T-helper 2 cell treated with Interferon-gamma antibody and Interleukin-4, amounts not matched to agents 100 ng/mL and 5 ng/mL, for 36 hours (primary cell): Measurements from ENCODE around the gene TSPAN15. TPM values are rescaled to one million over a fixed set of nuclear protein-coding genes. Genes with fewer than 3 reads are reported as not detected.

Source experiments
- intact Hi-C: fragments of 100-400 bp; cut with micrococcal nuclease; formaldehyde crosslinking; loops from one replicate; pipeline ENCODE4 v1.15.1; 2023
- total RNA-seq: library from RNA; stranded (reverse); gene quantifications from 2 replicates; pipeline ENCODE4 v1.2.3, GENCODE V29; 2022

Gene TSPAN15
- total RNA-seq, 1 donor from 2014 or later, result 1.0 TPM

DNA sequence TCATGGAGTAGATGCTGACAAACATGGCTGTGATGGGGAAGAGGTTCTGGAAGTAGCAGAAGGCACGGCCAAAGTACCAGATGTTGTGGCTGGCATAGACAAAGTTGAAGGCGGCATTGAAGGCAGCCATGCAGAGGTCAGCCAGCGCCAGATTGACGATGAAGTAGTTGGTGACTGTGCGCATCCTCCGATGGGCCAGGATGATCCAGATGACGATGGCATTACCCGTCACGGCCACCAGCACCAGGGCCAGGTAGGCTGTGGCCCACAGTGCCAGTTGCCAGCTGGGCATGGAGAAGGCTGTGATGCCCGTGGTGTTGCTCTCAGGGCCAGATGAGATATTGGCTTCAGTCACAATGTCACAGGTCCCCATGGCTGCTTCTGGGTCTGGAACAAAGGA, 35.3 kb upstream of the TSPAN15 start:
- intact Hi-C loops, result no loop called here

DNA sequence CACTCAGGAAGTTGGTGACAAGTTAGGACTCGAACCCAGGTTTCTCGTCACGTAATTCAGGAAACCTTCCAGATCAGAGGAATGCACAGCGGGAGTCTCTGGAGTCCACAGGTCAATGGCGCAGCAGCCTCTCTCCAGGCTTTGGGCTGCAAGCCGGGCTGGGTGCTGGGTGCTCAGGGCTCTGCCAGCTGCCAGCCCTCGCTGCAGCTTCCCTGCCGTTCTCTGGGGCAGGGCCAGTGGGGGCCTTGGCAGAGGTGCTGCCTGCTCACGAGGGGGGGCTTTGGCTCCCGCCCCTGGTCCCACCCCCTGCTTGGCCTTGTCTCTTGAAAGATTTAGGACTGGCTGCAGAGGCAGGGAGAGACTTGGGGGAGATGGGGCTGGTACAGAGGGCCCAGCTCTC, 34.6 kb upstream of the TSPAN15 start, which contains the start of gene TACR2:
Gene TACR2, minus strand, starts transcription at position 224 of the 400 bp plus-strand sequence. CDS start 595 bp downstream, outside the sequence.
- intact Hi-C loops, result no loop called here

DNA sequence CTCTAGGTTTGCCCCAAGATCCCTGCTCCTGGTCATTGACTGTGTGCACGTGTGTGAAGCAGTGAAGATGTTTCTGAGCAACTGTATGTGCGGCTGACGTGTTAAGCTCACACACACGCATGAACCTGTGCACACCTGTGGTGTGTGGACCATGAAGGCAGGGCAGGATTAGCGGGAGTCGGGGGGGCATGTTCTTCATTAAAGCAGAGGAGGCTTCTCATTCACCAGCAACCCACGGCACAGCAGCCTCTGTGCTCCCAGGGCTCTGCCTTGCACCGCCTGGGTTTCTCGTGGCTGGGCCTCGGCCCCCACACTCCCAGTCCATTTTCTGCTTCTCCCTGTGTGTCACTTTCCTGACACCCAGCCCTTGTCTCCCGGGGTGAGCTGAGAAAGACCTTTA, 33.7 kb upstream of the TSPAN15 start:
- intact Hi-C loops, result no loop called here

DNA sequence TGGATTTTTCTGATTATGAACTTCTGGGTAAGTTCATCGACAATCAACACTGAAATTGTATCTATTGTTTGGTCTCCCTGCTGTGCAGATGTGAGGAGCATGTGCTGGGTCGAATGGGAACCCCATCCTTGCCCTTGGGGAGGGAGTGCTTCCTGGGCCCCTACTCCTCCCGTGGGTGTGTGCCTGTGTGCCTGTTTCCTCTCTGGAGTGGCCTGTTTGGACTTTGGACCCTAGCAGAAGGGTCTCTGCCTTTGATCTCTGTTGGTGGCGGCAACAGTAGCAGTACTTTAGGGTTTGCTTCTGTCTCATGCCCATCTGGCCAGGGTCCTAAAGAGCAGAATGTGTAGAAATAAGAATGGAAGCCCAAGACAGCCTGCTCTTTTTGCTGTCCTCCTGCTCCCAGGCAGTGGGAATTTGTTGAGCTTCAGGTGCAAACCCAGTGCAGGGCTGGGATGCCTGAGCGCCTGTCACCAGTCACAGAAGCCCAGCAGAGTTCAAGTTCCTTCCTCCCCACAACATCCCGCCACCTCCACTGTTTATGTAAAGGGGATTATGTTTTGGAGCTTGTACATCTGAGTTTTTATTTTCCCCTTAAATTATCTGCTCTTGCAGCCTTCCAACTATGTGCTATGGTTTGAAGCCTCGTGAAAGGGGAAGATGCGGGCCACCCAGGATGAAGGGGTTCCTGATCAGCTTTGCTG, 33.1 kb upstream of the TSPAN15 start:
- intact Hi-C loops, result no loop called here

DNA sequence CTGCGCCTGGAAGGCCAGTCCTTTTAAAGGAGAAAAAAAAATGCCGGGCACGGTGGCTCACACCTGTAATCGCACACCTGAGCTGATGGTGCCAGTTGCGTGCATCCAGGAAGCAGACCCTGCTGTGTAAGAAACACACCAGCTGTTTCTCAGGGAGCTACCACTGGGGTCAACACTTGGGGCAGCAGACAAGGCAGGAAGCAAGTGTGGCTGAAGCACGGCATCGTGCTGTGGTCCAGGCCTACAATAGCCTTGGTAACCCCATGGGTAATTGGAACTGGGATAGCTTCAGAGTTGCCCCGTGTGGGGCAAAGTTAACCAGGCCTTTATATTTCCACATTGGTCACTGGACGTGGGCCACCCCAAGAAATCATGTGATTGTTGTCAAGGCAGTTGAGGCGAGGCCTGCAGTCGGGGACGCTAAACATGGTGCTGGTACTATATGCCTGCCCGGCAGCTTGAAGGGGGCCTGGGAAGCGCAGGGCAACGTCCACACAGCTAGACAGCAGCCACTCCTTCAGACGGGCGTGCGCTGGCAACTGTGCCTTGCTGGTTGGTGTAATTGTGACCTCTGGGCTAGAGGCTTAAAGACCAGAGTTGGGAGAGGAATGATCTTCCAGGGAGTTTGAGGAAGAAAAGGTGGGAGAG, 32.0 kb upstream of the TSPAN15 start:
- intact Hi-C loops, result no loop called here

DNA sequence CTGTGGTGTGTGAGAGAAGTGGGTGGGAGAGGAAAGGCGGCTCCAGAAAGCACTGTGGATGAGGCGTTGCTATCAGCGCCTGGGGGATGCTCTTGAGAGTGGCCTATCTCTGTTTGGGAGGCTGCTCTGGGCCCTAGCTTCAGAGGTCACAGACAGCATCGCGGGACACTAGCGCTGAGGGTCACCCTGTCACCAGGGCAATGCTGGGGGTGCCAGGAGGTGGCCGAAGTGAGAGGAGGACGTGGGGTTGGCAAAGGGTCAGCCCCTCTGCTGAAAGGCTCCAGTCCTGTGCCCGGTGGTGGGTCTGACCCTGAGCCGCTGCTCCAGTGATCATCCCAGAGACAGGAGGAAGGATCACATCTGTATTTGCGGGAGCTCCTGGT, 31.5 kb upstream of the TSPAN15 start:
- intact Hi-C loops, result no loop called here

DNA sequence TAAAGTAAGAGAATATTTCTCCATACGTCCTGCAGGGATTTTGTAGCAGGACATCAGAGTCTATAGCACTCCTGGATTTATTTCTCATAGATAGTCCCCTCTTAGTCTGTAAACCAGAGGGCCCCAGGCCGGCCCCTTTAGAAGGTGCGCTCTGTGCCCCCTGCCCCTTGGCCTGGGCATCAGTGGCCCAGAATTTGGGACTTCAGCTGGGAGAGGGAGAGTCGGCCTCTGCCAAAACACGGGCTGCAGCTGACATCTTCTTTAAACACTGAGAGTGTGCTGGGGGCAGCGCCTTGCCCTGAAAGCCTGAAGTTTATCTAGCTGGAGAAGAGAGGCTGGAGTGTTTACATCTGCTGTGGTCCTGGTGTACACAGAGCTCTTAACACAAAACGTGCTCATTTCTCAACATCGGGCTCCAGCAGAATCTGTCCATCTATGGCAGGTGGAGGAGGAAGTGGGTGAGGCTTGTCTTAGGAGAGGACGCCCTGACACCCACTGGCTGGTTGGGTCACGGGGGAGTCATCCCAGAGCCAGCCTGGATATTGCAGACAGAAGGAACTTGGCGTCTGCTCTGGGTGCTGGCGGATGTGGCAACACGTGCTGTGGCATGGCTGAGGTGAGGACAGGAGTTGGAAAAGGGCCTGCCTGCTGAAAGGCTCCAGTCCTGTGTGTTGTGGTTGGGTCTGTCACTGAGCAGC, 29.5 kb upstream of the TSPAN15 start:
- intact Hi-C loops, result no loop called here

DNA sequence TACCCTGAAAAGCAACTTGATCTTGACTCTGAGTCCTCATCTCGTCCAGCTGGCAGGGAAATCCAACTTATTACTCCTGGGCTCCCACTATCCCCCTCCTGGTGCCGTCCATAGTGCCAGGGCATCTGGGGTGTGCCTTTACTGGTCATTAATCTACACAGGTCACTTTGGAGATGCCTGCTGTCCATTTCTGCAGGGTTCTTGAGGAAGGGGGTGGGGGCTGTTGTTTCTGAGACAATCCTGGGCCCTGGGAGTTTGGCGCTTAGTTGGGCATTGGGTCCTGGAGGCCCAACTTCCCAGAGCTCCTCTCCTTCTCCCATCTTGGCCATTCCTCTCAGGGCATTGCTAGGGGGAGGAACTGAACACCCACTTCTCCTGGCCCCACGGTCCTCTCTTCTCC, 28.6 kb upstream of the TSPAN15 start:
- intact Hi-C loops, result no loop called here

DNA sequence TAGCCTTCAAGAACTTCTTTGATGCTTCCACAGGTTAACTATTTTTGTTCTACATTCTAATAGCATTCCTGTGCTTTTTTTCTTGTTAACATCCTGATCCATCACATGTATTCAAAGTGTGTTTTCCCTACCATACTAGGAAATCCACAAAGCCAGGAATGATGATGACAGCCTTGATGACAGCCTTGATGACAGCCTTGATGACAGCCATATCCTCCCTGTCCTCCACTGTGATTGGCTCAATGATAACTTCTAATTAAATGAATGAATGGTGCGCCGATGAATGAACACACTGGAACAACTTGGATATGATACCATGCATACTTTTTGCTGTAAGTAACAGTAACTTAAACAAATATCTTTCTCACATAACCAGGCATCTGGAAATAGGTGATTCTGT, 26.2 kb upstream of the TSPAN15 start:
- intact Hi-C loops, result no loop called here

DNA sequence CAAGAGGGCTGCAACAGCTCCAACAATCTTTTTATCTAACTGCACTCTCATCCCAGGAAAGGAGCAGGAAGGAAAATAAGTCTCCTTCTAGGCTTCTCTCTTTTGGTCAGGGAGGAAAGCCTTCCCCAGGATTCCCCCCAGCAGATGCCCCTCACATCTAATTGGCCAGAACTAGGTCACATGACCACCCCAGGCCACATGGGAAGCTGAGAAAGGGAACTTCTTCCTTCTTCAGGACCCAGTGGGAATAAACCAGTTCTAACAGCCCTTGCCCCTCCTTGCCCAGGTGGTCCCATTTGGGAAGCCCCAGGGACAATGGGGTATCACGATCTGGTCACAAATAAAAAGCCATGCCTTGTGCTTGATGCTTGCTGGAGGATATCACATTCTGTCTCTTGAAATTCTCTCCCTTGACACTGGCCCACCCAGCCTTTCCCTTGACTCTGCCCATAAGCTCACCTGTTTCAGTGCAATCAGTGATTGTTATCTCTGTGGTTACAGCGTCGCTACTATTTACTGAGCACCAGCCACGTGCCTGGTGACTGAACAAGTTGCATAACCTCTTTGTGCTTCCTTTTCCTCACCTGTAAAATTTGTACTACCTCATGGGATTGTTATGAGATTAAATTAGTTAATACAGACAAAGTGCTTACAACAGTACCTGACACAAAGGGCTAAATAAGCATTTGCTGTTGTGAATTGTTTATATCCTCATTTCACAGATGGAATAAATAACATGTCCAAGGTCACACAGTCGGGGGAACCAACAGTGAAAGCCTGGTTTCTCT, 25.6 kb upstream of the TSPAN15 start:
- intact Hi-C loops, result no loop called here

DNA sequence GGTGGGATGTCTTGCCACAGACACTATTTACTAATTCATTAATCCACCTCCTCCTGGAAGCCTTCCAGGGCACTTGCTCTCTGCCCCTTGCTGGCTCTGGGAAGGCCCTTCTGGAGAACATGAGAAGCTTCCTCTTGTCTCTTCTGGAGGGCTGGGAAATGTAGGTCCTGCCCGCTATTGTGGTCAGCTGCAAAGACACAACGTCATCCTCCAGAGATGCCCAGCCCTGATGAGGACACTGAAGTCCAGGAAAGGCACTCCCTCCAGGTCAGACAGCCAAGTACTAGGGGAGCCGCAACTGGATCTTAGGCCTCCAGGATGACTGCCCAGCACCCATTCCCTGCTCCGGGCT, 24.9 kb upstream of the TSPAN15 start:
- intact Hi-C loops, result no loop called here

DNA sequence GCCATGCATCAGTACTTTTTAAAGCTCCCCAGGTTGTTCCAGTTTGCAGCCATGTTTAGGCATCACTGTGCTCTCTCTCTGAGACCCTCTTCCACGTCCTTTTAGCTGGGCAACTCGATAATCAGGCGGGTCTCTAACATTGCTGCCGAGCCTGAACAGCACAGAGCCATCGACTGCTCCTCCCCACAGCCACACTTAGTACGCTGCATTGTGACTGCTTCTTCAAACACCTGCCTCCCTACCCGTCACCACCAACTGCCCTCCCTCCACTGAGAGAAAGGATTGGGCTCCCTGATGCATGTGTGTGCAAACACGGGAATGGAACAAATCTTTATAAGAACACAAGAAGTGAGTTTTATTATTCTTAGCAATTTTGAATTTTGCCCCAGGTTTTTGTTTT, 23.1 kb upstream of the TSPAN15 start:
- intact Hi-C loops, result no loop called here

DNA sequence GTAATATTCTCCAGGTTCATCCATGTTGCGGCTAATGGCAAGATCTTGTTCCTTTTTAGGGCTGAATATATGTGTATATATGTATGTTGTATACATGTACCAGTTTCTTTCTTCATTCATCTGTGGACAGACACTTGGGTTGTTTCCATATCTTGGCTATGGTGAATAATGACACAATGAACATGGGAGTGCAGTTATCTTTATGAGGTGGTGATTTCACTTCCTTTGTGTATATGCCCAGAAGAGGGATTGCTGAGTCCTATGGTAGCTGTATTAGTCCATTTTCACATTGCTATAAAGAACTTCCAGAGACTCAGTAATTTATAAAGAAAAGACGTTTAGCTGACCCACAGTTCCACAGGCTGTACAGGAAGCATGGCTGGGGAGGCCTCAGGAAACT, 17.1 kb upstream of the TSPAN15 start:
- intact Hi-C loops, result no loop called here

DNA sequence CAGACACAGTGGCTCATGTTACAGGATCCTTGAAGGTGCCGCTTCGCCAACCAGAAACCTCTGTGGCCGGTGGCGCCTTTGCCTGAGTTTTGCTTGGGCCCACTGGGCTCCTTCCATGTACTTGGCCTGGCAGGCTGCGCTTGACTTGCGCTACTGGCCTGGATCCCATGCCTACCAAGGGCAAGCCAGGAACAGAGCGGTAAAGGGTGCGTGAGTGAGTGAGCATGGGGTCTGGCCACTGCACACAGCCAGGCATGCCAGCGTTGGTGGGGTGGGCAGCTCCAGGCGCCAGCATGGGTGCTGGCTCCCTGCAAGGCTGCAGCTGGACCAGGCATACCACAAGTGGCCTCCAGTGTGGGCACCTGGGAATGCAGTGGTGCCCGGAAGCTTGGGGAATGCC, 16.3 kb upstream of the TSPAN15 start:
- intact Hi-C loops, result no loop called here

DNA sequence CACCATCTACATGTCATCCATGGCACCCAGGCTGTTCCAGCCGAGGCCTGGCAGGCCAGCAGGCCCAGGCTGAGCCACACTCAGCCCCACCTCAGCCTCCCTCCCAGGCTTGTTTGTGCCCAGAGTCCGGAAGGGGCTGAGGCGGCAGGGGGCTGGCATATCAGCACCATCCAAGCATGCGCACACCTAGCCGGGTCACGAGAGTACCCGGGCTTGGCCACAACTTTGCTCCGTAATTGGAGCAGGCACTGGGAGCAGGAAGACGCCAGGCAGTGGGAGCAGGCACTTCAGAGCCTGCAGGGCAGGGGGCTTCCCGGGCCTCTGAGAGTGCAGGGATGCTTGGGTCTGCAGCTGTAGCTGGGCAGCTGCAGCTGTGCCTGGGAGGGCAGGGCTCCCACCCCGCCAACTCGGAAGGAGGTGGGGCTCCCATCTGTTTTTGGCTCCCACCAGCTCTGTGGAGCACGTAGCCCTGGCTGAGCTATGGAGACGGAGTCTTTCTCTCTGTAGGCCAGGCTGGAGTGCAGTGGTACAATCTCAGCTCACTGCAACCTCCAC, 15.2 kb upstream of the TSPAN15 start:
- intact Hi-C loops, result no loop called here

DNA sequence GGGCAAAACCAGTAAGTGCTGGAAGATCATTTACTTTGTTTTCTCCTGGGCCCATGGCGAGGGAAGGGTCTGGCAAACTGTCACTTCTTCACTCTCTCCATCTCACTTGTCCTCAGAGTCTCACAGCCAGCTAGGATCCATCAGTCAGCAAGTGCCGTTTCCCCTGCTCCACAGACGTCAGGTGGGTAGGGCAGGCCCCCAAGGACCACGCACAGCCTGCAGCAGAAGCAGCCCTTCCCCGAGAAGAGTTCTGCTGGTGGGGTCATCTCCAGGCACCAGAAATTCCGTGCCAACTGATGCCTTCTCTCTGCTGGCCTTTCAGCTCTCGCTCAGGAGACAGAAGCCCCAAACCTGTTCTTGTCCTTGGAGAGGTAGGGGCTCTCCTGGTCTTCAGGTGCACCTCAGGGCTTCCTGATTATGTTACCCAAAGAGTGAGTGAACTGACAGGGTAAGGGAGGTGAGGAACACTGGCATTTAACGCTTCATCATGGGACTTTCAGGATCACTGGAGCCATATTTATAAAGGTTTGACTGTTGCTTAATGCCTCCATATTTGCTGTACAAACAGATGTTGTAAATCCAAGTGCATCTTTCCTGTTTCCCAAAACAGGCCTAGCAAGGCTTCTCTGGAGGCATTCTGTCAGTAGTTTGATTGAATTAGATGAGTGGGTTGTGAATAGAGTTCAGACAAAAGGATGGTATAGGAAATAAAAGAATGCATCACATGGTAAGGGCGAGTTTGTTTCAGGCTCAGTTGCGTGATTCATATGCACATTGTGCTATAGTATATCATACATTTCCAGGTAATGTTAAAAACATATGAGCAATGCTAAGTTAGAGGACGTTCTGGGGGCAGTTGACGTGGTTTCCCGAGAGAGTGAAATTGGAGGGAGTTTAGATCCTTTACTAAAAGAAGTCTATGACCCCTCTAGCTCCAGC, 13.7 kb upstream of the TSPAN15 start:
- intact Hi-C loops, result no loop called here

DNA sequence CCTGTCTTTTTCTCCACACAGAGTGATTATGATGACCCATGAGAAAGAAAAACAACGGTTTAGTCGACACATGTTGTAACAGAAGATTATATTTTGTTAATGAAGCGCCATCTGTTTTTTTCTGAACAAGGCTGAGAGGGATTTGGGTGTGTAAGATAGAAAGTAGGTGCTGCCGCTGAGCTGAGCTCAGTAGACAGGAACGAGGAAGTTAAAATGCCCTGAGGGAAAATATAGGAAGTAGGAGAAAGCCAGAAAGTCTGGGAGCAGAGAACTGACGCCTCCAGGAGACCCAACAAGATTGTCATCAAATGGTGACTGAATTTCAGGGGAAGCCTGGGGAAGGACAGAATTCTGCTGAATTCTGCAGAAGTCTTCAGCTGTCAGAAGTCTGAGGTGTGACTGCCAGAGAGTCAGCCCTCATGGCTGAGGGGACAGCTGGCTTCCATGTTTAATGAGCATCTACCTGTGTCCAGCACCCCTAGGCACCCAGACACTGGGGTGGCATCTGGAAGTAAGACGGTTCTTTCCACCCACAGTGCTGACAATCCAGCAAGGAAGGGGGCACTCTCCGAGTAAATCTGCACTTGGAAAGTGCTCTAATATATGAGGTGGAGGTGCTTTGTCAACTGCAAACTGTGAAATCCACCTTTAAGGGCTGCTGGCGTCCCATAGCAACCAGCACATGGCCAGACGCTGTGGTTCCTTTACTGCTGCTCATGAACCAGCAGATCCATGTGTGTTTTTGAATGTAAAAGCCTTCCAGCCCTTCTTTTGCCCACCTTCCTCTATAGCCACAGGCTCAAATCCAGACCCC, 12.5 kb upstream of the TSPAN15 start:
- intact Hi-C loops, result no loop called here

DNA sequence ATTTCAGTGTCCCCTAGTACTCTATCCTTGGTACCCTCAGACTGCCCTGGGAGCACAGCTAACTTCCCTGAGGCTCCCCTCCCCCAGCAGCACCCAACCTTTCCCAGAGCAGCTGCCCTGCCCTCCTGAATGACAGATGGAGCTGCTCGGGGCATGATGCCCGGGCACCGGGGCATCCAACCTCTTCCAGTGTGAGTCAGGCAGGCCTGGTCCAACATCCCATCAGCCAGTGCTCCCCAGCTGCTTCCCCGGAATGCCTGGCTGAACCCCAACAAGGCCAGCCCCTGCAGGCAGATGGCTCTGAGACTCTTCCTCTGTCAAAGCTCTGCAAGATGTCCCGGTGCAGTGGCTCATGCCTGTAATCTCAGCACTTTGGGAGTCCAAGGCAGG, 11.9 kb upstream of the TSPAN15 start:
- intact Hi-C loops, result no loop called here

DNA sequence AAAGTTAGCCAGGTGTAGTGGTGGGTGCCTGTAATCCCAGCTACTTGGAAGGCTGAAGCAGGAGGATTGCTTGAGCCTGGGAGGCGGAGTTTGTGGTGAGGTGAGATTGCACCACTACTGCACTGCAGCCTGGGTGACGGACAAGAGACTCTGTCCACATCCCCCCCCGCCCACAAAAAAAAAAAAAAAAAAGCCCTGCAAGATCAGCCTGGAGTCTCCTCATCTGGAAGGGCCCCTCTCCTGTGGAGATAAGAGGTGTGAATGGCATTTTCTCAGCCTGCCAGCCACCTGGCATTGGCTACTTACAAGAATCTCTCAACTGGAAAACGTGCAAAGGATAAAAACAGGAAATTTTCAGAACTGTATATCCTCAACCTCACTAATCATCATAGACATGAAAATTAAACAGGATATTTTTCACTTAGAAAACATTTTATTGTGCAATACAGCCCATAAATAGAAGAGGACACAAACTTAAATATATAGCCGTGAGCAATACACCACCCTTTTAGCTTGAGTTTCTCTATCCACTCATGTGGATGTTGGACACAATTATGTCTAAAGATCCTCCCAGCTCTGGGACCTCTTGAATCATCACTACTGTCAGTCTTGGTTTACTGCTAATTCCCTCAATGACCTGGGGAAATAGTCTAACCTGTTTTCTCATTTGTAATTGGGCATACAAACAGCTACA, 11.3 kb upstream of the TSPAN15 start:
- intact Hi-C loops, result no loop called here
